GM12878 (cell line): Measurements from ENCODE around the gene C1orf174. TPM values are rescaled to one million over a fixed set of nuclear protein-coding genes. Genes with fewer than 3 reads are reported as not detected.

Experiments used
- ATAC-seq: fragments of 200-7000 bp; cut with Tn5 transposase; 3 replicates; pipeline ENCODE4 v1.9.1; 2020; ENCODE audit warnings: mild to moderate bottlenecking, moderate library complexity
- BruUV-seq: library from RNA; stranded (reverse); fragments of 400-500 nt; replicated peaks from 2 replicates; lab custom pipeline; 2021; lab: Mats Ljungman, UMichigan
- CTCF ChIA-PET: fragments of 300-600 bp; sonication (Branson Sonifier 250); formaldehyde crosslinking; extraction: SDS; loops from one replicate; lab custom pipeline; 2021; ENCODE audit warnings: inconsistent platforms; lab: Yijun Ruan, JAX
- POLR2A ChIA-PET: fragments of 350-600 bp; formaldehyde crosslinking; extraction: SDS; loops from one replicate; lab custom pipeline; 2021; ENCODE audit warnings: inconsistent platforms; lab: Charles Lee
- RAD21 ChIA-PET: fragments of 300-600 bp; sonication (Branson Sonifier 250); formaldehyde crosslinking; loops from one replicate; lab custom pipeline; 2023; ENCODE audit warnings: antibody characterized with exemption; ENCODE audit not compliant: unreplicated experiment; lab: Charles Lee
- SMC1A ChIA-PET: fragments of 300-600 bp; sonication (Branson Sonifier 250); formaldehyde crosslinking; loops from one replicate; lab custom pipeline; 2023; ENCODE audit not compliant: unreplicated experiment, uncharacterized antibody; lab: Charles Lee
- DNase-seq: peaks from one replicate; pipeline ENCODE4 v3.0.0-alpha.2; 2011; ENCODE audit warnings: low read depth, low spot score
- FAIRE-seq: peaks from 3 replicates; lab custom pipeline; 2011; peaks lifted over from hg19 to GRCh38; lab: Jason Lieb, UNC
- H2AFZ ChIP-seq: 2 replicates; pipeline ENCODE4 v1.6.0; 2011; ENCODE audit warnings: low read depth, low read length, control low read depth; ENCODE audit not compliant: control insufficient read depth
- H3K27ac ChIP-seq: 2 replicates; pipeline ENCODE4 v1.5.1; 2011; ENCODE audit warnings: control low read depth; ENCODE audit not compliant: control insufficient read depth, insufficient read depth
- H3K27me3 ChIP-seq, 2 experiments: replicated peaks in 1 of 2; 2 replicates each; pipeline versions ENCODE4 v1.6.0 to v1.6.1; 2011; ENCODE audit warnings: low read length in 1 of 2; ENCODE audit not compliant: control insufficient read depth in 2 of 2, insufficient read depth in 2 of 2
- H3K36me3 ChIP-seq, 2 experiments: 2 replicates each; pipeline ENCODE4 v1.5.1; 2011; ENCODE audit warnings: low read length in 1 of 2; ENCODE audit not compliant: control insufficient read depth in 2 of 2, insufficient read depth in 2 of 2
- H3K4me1 ChIP-seq: 2 replicates; pipeline ENCODE4 v1.6.1; 2011; ENCODE audit warnings: mild to moderate bottlenecking, low read length, moderate library complexity, mixed read lengths; ENCODE audit not compliant: control insufficient read depth, insufficient read depth
- H3K4me2 ChIP-seq: 2 replicates; pipeline ENCODE4 v1.6.0; 2011; ENCODE audit warnings: control low read depth; ENCODE audit not compliant: control insufficient read depth, insufficient read depth
- H3K4me3 ChIP-seq: fragments of 200-600 bp; sonication (generic); 2 replicates; pipeline ENCODE4 v1.5.1; 2016
- H3K79me2 ChIP-seq: 2 replicates; pipeline ENCODE4 v1.6.0; 2011; ENCODE audit warnings: low read length; ENCODE audit not compliant: control insufficient read depth, insufficient read depth
- H3K9ac ChIP-seq: 2 replicates; pipeline ENCODE4 v1.8.0; 2011; ENCODE audit warnings: low read length, control low read depth, mixed read lengths; ENCODE audit not compliant: control insufficient read depth, insufficient read depth
- H3K9me3 ChIP-seq: replicated peaks from 3 replicates; pipeline ENCODE4 v1.5.1; 2011; ENCODE audit warnings: mild to moderate bottlenecking, low read length; ENCODE audit not compliant: control insufficient read depth, insufficient read depth
- H4K20me1 ChIP-seq: 2 replicates; pipeline ENCODE4 v1.6.0; 2011; ENCODE audit not compliant: control insufficient read depth, insufficient read depth
- ATF7 ChIP-seq: fragments of 450-650 bp; IDR thresholded peaks from 2 replicates; pipeline ENCODE4 v1.6.1; 2016; ENCODE audit warnings: low read depth, mild to moderate bottlenecking
- BCL11A ChIP-seq: IDR thresholded peaks from 2 replicates; pipeline ENCODE4 v1.6.1; 2011; ENCODE audit warnings: low read depth, low read length
- CHD4 ChIP-seq: fragments of 200-600 bp; sonication (generic); IDR thresholded peaks from 2 replicates; pipeline ENCODE4 v1.6.1; 2016; ENCODE audit warnings: mild to moderate bottlenecking
- EED ChIP-seq: sonication (generic); IDR thresholded peaks from 2 replicates; pipeline ENCODE4 v1.6.1; 2016; ENCODE audit warnings: antibody characterized with exemption, low read depth
- EGR1 ChIP-seq, 2 experiments: IDR thresholded peaks; 1 replicate in 1 of 2; 2 replicates in 1 of 2; pipeline ENCODE4 v1.6.1; 2011 to 2012; ENCODE audit warnings: low read depth in 2 of 2, low read length in 2 of 2, borderline replicate concordance in 1 of 2, mild to moderate bottlenecking in 1 of 2, moderate library complexity in 1 of 2
- EZH2 ChIP-seq: IDR thresholded peaks from 2 replicates; pipeline ENCODE4 v1.6.1; 2012; ENCODE audit warnings: low read depth, mild to moderate bottlenecking, control low read depth, inconsistent platforms, low read length, borderline replicate concordance; ENCODE audit not compliant: control insufficient read depth
- FOXK2 ChIP-seq: fragments of 450-650 bp; IDR thresholded peaks from 2 replicates; pipeline ENCODE4 v1.6.1; 2017; ENCODE audit warnings: mild to moderate bottlenecking, moderate library complexity
- GABPA ChIP-seq: IDR thresholded peaks from 2 replicates; pipeline ENCODE4 v1.6.1; 2014; ENCODE audit warnings: antibody characterized with exemption, low read depth, mild to moderate bottlenecking, inconsistent platforms
- MTA3 ChIP-seq: IDR thresholded peaks from 2 replicates; pipeline ENCODE4 v1.6.1; 2012; ENCODE audit warnings: low read length, inconsistent platforms, borderline replicate concordance
- RUNX3 ChIP-seq: IDR thresholded peaks from 2 replicates; pipeline ENCODE4 v1.6.1; 2012; ENCODE audit warnings: low read length, inconsistent platforms
- SMC3 ChIP-seq: IDR thresholded peaks from 2 replicates; pipeline ENCODE4 v1.6.1; 2011; ENCODE audit warnings: low read length, improper control_type of control experiment, borderline replicate concordance
- SP1 ChIP-seq: IDR thresholded peaks from one replicate; pipeline ENCODE4 v1.6.1; 2011; ENCODE audit warnings: low read depth, low read length
- TBL1XR1 ChIP-seq: IDR thresholded peaks from 2 replicates; pipeline ENCODE4 v1.6.1; 2012; ENCODE audit warnings: low read depth, low read length, improper control_type of control experiment
- WGBS: methylation state at CpG from one replicate; pipeline ENCODE4 v1.1.6; 2016; ENCODE audit warnings: low lambda C conversion rate; ENCODE audit not compliant: insufficient replicate concordance, insufficient coverage; ENCODE audit errors: missing lambda C conversion rate; 5-methylcytosine and 5-hydroxymethylcytosine counted together
- in situ Hi-C: fragments of 300-500 bp; cut with MboI; formaldehyde crosslinking; loops from 9 replicates; pipeline ENCODE4 v1.14.3; 2018; ENCODE audit warnings: mixed read lengths
- intact Hi-C: fragments of 100-400 bp; cut with micrococcal nuclease; formaldehyde crosslinking; loops from one replicate; pipeline ENCODE4 v1.14.2; 2022; ENCODE audit not compliant: unreplicated experiment
- polyA plus RNA-seq, 11 experiments: library from polyadenylated mRNA; depleted of rRNA in 4 of 11; unstranded in 6 of 11; stranded (reverse) in 5 of 11; fragments of >200 nt; fragmentation: Nextera tagmentation in 4 of 11; fragmentation: Illumina TruSeq in 1 of 11; extraction: Ambion mirVana in 4 of 11; extraction: Trizol in 1 of 11; gene quantifications; 1 replicate in 1 of 11; 2 replicates in 10 of 11; pipeline versions ENCODE4 v1.2.1 to v1.2.3, GENCODE V29; 2011 to 2016; ENCODE audit warnings: inconsistent platforms in 2 of 11, missing spikeins in 2 of 11, low read depth in 1 of 11
- total RNA-seq, 4 experiments: library from RNA; depleted of rRNA in 3 of 4; stranded (reverse); fragments of >200 nt in 3 of 4; fragmentation: Illumina TruSeq in 1 of 4; extraction: Trizol in 1 of 4; gene quantifications; 2 replicates each; pipeline versions ENCODE4 v1.2.1 to v1.2.3, GENCODE V29; 2013 to 2021

Gene C1orf174
- total and polyA plus RNA-seq, 10 of the 15 experiments (the other 5 are each of a cell fraction or from before 2014, with no cell fraction given), result 17.5 to 35.4 (median 25.1) TPM

DNA sequence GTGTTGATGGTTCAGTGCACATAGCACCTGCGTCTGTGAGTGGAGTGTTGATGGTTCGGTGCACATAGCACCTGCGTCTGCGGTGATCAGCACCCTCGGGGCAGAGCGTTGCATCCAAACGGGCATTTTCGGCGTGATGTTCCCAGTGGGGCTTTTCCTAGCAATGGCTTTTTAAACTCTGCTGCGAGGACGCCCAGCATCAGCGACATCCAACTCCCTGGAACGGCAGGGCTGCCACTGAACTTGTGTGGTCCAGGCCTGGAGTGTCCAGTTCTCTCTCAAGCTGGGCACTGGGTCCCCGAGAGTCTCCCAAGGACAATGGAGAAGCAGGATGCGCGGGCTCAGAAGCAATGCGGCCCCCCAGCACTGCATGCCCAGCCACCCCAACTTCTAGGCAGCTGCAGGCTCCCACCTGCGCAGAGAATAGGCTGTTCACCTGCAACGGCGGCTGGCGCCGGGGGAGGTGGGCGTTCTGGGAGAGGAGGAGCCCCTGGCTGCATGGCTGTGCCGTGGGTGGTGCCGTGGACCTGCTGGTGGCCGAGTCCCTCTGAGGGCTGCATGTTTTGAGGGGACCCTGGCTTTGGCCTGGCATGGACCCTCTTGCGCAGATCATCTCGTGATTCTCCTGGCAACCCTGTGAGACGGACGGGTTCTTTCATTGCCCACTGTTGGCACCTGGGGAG is 10.1 kb upstream of the C1orf174 start:
- Histone ChIP-seq H3K27me3 (peaks cover 3 to 4% of the 10 kb centered on the region in 2 experiments; a peak in 3 of 4 replicates), H4K20me1 (no peaks in the 10 kb centered on the region), H3K4me2 (no peak overlapping the region), H2AFZ (no peak overlapping the region), H3K9ac (no peak overlapping the region), H3K27ac (no peak overlapping the region)
- CTCF ChIA-PET, result no interaction called here
- no peak for DNase-seq
- no peak for TF ChIP-seq GABPA
- TF ChIP-seq EED, result no peak
- TF ChIP-seq, all 136 proteins: peak for 0
- ChIA-PET SMC1A (no interaction called here), POLR2A (no interaction called here), RAD21 (no interaction called here)
- H3K9me3 ChIP-seq, result no peaks in the 10 kb centered on the region
- in situ Hi-C loops (loop anchor here (5.0 to 10.0 kb wide), 2 partner anchors 912 to 1835 kb away; no protein-coding TSS in a partner anchor), intact Hi-C loops (loop anchor here (2.0 to 5.0 kb wide), 3 partner anchors 743 to 1837 kb away; no protein-coding TSS in a partner anchor)
- H3K4me1 ChIP-seq, result no peaks in the 10 kb centered on the region
- FAIRE-seq (no peak), ATAC-seq (no peak)
- no peaks in the 10 kb centered on the region for H3K36me3 ChIP-seq
- no TSS peak for BruUV-seq
- no peak overlapping the region for H3K4me3 ChIP-seq
- H3K79me2 ChIP-seq, result no peaks in the 10 kb centered on the region
- 2% methylated on average over 30 of the region's 30 CpGs for WGBS

- H3K79me2 ChIP-seq, result no peaks in the 10 kb centered on the region
- no peak overlapping the region for H3K4me3 ChIP-seq
- RAD21 ChIA-PET, result no interaction called here
- in situ Hi-C loops, result loop anchor here (5.0 to 10.0 kb wide), 2 partner anchors 913 to 1835 kb away; no protein-coding TSS in a partner anchor
- no peak overlapping the region for H2AFZ ChIP-seq
- FAIRE-seq (no peak), DNase-seq (no peak), ATAC-seq (no peak)
- H3K27ac ChIP-seq, result no peak overlapping the region
- no peak overlapping the region for H3K9ac ChIP-seq
- H3K4me1 ChIP-seq, result no peaks in the 10 kb centered on the region
- POLR2A ChIA-PET, result no interaction called here
- TF ChIP-seq EGR1 (IDR thresholded peaks at IDR 0.05; ENCODE audit: borderline replicate concordance in 1 of 2, low read depth in 2 of 2, low read length in 2 of 2) (no peak), ATF7 (no peak), EZH2 (no peak), TBL1XR1 (no peak), MTA3 (no peak), BCL11A (no peak), SP1 (no peak), SMC3 (no peak), RUNX3 (no peak), CHD4 (no peak), FOXK2 (no peak)
- H3K36me3 ChIP-seq, result no peaks in the 10 kb centered on the region
- intact Hi-C loops, result loop anchor here (2.0 to 5.0 kb wide), 3 partner anchors 743 to 1838 kb away; no protein-coding TSS in a partner anchor
- H3K9me3 ChIP-seq, result no peaks in the 10 kb centered on the region
- H4K20me1 ChIP-seq, result no peaks in the 10 kb centered on the region
- 0% methylated on average over 7 of the region's 7 CpGs for WGBS
- SMC1A ChIA-PET, result no interaction called here
- H3K4me2 ChIP-seq, result no peak overlapping the region
- BruUV-seq, result no TSS peak
- CTCF ChIA-PET, result no interaction called here
- H3K27me3 ChIP-seq, result peaks cover 3 to 4% of the 10 kb centered on the region in 2 experiments; a peak in 3 of 4 replicates
Observed at GRCh38 chr1:3909615-3910014, 9.5 kb upstream of the C1orf174 start.
